Spleen (tissue), 7 donors: Measurements from ENCODE around the gene MSI2.

Experiments
- POLR2A ChIP-seq, 3 donors: fragments of 450-650 bp; IDR thresholded peaks; one replicate each; pipeline ENCODE4 v1.5.1; 2017; ENCODE audit warnings: antibody characterized with exemption in 3 of 3, mild to moderate bottlenecking in 1 of 3
- TF ChIP-seq, protein P1 (sequence below), 11 experiments: fragments of 200-600 bp in 7 of 11; fragments of 450-650 bp in 4 of 11; sonication (generic) in 4 of 11; IDR thresholded peaks in 8 of 11; conservative IDR thresholded peaks in 3 of 11; 1 replicate in 7 of 11; 2 replicates in 4 of 11; pipeline versions ENCODE4 v1.4.0 to v1.8.0; 2016 to 2021; ENCODE audit warnings: antibody characterized with exemption in 11 of 11, inconsistent platforms in 4 of 11, mild to moderate bottlenecking in 1 of 11
- donor health status: DM: no; HTN: no; CAD: no; lungs with moderate emphysema.
- donor health status: DM: no; HTN: no; CAD: no.
- donor health status: DM: no; HTN: no; CAD: no.

DNA sequence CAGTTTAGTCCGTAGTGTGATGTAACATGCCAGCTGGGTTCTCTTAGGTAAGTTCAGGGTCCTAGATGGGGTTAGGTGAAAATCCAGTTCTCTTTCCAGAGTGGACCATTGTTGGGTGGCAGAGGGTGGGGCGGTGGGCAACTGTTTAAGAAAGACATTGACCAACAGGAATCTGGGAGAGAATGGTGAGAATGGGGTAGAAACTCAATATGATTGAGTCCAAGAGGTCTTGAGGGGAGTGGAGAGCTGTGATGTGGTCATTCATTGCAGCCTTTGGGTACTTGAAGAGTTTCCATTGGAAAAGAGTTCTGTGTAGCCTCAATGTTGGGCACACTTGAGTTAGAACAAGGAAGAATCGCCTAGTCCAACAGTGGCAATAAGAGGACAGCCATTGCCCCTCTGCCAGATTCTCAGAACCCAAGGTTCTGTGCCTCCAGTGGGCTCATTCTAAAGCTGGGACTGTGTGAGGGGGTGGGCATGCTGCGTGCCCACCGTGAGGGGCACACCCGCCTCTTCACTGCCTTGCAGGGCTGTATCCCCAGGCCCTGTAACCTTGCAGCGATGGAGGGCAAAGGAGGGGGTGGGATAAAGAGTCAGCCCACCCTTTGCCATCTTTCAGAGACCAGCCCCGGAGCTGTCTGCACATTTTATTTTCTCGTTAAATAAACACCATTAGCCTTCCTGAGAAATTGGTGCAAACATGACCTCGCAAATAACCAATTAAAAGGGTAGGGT is 280.6 kb downstream of the MSI2 start:
- TF ChIP-seq POLR2A (IDR thresholded peaks at IDR 0.05), result no peak
- TF ChIP-seq, protein P1, sequence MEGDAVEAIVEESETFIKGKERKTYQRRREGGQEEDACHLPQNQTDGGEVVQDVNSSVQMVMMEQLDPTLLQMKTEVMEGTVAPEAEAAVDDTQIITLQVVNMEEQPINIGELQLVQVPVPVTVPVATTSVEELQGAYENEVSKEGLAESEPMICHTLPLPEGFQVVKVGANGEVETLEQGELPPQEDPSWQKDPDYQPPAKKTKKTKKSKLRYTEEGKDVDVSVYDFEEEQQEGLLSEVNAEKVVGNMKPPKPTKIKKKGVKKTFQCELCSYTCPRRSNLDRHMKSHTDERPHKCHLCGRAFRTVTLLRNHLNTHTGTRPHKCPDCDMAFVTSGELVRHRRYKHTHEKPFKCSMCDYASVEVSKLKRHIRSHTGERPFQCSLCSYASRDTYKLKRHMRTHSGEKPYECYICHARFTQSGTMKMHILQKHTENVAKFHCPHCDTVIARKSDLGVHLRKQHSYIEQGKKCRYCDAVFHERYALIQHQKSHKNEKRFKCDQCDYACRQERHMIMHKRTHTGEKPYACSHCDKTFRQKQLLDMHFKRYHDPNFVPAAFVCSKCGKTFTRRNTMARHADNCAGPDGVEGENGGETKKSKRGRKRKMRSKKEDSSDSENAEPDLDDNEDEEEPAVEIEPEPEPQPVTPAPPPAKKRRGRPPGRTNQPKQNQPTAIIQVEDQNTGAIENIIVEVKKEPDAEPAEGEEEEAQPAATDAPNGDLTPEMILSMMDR (IDR thresholded peaks at IDR 0.05 in 8 of 11, conservative IDR thresholded peaks at IDR 0.05 in 3 of 11), result no peak
